NOMO-1 (cell line): ENCODE measurements around the gene MDM2.

Experiments used
- DNase-seq, 2 experiments: peaks; one replicate each; lab custom pipeline; 2025; ENCODE audit not compliant: unreplicated experiment in 2 of 2; lab: John Stamatoyannopoulos, UW

MDM2 gene

GRCh38 chr12:68807576-68808387, at the start of gene MDM2:
MDM2 (plus strand) TSS chr12:68808177; CDS start chr12:68808478, 301 bp downstream.
- DNase-seq = peak; percentile 92 to 97

- no peak for DNase-seq
Observed at GRCh38 chr12:68759852-68760251, 48.1 kb upstream of the MDM2 start.

GRCh38 chr12:68760806-68761441, 47.1 kb upstream of the MDM2 start:
- DNase-seq = no peak

GRCh38 chr12:68761442-68761812, 46.5 kb upstream of the MDM2 start:
- DNase-seq = no peak

DNA sequence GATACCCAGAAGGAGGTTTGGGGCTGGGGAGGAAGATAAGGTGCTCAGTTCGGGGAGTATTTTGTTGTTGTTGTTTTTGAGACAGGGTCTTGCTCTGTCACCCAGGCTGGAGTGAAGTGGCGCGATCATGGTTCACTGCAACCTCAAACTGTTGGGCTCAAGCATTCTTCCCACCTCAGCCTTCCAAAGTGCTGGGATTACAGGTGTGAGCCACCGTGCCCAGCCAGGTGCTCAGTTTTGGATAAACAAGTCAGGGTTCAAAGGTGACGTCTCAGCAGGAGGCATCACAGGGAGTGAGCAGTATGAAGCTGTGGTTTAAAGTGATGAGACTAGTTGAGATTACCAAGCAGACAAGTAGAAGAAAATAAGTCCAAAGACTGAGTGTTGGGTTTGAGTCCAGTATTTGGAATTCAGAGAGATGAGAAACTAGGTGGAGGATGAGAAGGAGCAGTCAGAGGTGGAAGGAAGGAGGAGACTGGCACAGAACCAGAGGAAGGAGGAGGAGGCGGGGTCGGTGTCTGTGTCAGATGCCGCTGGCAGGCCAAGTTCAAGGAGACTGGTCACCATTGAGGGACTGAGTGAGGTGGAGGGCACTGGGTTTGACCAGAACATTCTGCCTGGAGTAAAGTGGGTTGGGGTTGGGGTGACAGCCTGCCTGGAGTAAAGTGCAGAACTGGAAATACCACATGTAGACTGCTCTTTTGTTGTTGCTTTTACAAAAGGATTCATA, 45.9 kb upstream of the MDM2 start:
- no peak for DNase-seq

- DNase-seq = no peak
Observed at GRCh38 chr12:68762691-68763090, 45.3 kb upstream of the MDM2 start.

- DNase-seq = no peak
Observed at GRCh38 chr12:68765696-68766095, 42.3 kb upstream of the MDM2 start.

DNA sequence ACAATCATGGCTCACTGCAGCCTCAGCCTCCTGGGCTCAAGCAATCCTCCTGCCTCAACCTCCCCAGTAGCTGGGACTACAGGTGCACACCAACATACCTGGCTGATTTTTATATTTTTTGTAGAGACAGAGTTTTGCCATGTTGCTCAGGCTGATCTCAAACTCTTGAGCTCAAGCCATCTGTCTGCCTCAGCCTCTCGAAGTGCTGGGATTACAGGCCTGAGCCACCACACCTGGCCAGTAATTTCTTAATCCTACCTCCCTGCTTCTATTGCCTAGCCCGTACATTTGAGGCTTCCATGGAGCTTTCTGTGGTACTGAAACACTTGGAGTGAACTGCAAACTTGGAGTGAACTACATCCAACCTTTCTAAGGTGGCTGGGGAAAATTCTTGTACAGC, 41.3 kb upstream of the MDM2 start:
- DNase-seq = no peak

- no peak for DNase-seq
Observed at GRCh38 chr12:68767191-68767590, 40.8 kb upstream of the MDM2 start.

DNA sequence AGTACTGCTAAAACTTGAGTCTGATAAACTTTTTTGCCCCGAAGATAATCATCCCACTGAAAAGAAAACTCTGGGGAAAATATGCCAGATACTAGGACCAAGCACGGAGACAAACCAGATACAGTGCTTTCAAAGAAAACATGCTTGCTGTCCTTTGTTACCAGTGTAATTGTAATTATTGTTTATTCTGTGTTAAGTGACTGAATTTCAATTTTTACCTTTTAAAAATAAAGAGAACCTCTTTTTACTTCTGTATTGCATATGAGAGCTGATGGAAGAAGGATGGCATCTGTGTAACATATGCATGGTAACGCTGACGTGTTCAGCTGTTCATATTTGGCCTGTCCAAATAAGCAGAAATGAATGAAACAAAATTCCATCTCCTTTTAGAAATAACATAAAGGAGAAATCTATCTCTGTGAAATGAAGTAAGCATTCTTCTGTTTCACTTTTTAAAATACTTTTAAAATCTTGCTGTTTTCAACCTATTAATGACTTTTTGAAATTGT, 39.5 kb upstream of the MDM2 start:
- no peak for DNase-seq

DNA sequence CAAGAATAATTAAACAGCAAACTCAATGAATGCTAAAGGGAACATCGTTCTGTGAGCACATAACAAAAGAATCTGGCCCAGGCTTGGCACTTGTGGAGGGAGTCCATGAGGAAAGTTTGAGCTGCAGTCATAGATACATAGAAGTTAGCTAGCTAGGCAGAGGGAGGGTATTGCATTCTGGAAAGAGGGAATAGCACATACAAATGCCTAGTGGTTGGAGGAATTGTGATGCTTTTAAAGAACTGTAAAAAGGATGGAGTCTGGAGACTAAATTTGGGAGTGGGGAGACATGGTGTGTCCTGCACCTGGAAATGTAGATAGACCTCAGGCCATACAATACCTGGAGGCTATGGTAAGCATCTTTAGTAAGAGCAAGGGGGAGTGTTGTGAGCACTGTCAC, 38.0 kb upstream of the MDM2 start:
- no peak for DNase-seq

- no peak for DNase-seq
Observed at GRCh38 chr12:68771223-68771925, 36.6 kb upstream of the MDM2 start.

- no peak for DNase-seq
Observed at GRCh38 chr12:68772714-68773113, 35.3 kb upstream of the MDM2 start.

GRCh38 chr12:68773582-68773981, 34.4 kb upstream of the MDM2 start:
- no peak for DNase-seq

- DNase-seq = no peak
Observed at GRCh38 chr12:68775121-68775630, 32.8 kb upstream of the MDM2 start.

DNA sequence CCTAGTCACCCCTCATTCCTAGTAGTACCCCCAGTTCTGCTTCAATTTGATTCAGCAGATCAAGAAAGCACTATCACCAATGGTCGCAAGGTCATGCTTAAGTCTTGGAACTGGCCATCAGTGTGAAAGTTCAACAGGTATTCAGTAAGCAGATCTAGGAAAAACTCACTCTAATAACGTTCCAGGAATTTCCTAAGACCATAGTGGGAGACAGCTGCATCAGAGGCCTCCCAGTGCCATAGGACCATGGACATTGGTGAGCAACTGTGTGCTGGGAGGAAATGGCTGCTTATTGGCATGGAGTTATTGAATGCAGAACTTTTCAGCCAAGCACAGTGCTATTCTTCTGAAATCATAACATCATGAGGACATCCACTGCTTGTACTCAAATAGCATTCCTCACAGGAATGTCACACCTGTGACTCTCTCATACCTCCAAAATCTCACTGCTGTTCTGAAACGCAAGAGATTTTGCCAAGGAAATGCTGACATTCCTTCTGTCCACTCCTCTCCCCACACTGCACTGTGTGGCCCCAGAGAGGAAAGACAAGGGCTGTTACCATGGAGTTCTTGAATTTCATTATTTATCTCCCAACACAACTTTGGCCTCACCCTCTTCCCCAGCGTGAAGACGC, 30.9 kb upstream of the MDM2 start:
- no peak for DNase-seq

DNA sequence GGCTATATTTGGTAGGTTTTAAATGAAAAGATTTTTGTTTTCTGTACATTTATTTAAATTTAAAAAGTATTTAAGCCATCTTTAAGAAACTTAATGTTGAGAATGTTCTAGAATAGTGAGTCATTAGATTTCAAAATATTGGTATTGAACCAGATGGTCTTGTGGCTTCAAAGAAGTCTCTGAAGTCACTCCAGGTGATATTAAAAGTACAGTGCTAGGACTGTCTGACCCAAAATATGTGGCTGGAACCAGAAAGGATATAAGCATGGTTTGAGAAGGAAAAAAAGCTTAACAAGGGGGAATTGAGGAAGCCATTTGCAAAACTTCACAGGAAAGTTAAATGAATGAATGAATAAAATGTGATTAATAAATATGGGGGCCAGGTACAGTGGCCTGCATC, 28.7 kb upstream of the MDM2 start:
- DNase-seq = no peak

DNA sequence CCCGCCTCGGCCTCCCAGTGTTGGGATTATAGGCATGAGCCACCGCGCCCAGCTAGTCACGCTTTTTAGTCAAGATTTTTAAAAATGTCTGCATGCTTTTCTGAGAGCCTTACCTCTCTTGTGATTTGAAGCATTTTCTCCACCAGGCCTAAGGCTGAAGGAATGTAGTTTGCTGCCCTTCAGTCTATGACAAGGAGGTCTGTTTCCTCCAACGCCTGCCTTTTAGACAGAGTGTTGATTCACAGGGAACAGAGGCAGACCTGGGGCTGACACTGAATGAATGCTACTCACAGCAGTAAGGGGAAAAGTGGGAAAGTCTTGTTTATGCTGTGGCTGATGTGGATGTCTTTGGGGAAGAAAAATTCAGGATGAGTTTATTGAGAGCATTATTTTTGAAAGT, 27.2 kb upstream of the MDM2 start:
- no peak for DNase-seq

DNA sequence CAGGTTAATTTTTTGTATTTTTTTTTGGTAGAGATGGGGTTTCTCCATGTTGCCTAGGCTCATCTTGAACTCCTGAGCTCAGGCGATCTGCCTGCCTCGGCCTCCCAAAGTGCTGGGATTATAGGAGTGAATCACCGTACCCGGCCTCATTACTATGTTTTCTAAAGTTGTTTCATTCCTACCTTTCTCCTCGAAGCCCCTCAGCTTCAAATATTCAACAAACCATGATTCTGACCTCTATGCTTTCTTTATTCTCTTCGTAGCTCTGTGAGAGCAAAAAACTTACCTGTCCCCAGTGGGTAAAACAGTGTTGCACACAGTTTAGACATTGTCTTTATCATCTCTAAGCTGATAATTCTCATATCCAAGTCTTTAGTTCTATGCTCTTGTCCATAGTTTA, 26.2 kb upstream of the MDM2 start:
- no peak for DNase-seq

GRCh38 chr12:68784015-68784414, 24.0 kb upstream of the MDM2 start:
- peak; percentile 85 to 96 for DNase-seq
